Measurements from ENCODE around the gene SH2D3A.
A peak's percentile ranks its signal among the peaks of the same experiment; 100 is the strongest.

SH2D3A gene

GRCh38 chr19:6719992-6720368 is 47.3 kb downstream of the SH2D3A start:
- no peak for TF ChIP-seq CTCF (IDR thresholded peaks at IDR 0.05; ENCODE audit: extremely low read depth, insufficient read depth, missing control alignments)
- DNase-seq (ENCODE audit: low spot score) = no peak
- in situ Hi-C loops (cut with MboI; ENCODE audit: low pct_unique_long_range_greater_than_20kb, low sequenced_read_pairs, unreplicated experiment) = no loop called here

GRCh38 chr19:6719540-6719861 is 47.7 kb downstream of the SH2D3A start:
- in situ Hi-C loops (cut with MboI; ENCODE audit: low pct_unique_long_range_greater_than_20kb, low sequenced_read_pairs, unreplicated experiment) = no loop called here
- TF ChIP-seq CTCF (IDR thresholded peaks at IDR 0.05; ENCODE audit: extremely low read depth, insufficient read depth, missing control alignments) = no peak
- DNase-seq (ENCODE audit: low spot score) = no peak

GRCh38 chr19:6718741-6719539 is 48.3 kb downstream of the SH2D3A start:
- TF ChIP-seq CTCF (IDR thresholded peaks at IDR 0.05; ENCODE audit: extremely low read depth, insufficient read depth, missing control alignments) = no peak
- in situ Hi-C loops (cut with MboI; ENCODE audit: low pct_unique_long_range_greater_than_20kb, low sequenced_read_pairs, unreplicated experiment) = no loop called here
- peak; percentile 66 for DNase-seq (ENCODE audit: low spot score)

GRCh38 chr19:6718111-6718740 is 49.0 kb downstream of the SH2D3A start:
- no peak for DNase-seq (ENCODE audit: low spot score)
- TF ChIP-seq CTCF (IDR thresholded peaks at IDR 0.05; ENCODE audit: extremely low read depth, insufficient read depth, missing control alignments) = no peak
- in situ Hi-C loops (cut with MboI; ENCODE audit: low pct_unique_long_range_greater_than_20kb, low sequenced_read_pairs, unreplicated experiment) = no loop called here

GRCh38 chr19:6717441-6717971 is 49.7 kb downstream of the SH2D3A start:
- in situ Hi-C loops (cut with MboI; ENCODE audit: low pct_unique_long_range_greater_than_20kb, low sequenced_read_pairs, unreplicated experiment) = no loop called here
- TF ChIP-seq CTCF (IDR thresholded peaks at IDR 0.05; ENCODE audit: extremely low read depth, insufficient read depth, missing control alignments) = no peak
- DNase-seq (ENCODE audit: low spot score) = no peak

GRCh38 chr19:6717036-6717435 is 50.2 kb downstream of the SH2D3A start:
- in situ Hi-C loops (cut with MboI; ENCODE audit: low pct_unique_long_range_greater_than_20kb, low sequenced_read_pairs, unreplicated experiment) = no loop called here
- no peak for DNase-seq (ENCODE audit: low spot score)
- TF ChIP-seq CTCF (IDR thresholded peaks at IDR 0.05; ENCODE audit: extremely low read depth, insufficient read depth, missing control alignments) = no peak

All from GM13977 (cell line).